GM18519 (cell line): Measurements from ENCODE around the gene PLA2G7.
"Not testable (repeated sequence)": the region's sequence is repeated elsewhere in the genome, so short reads cannot be mapped to it uniquely, and the experiment has no call there.

ENCODE experiments used
- ATAC-seq: cut with Tn5 transposase; IDR thresholded peaks from one replicate; pipeline ENCODE4 v1.9.1; 2021; ENCODE audit warnings: mild to moderate bottlenecking, moderate library complexity; ENCODE audit not compliant: unreplicated experiment, low FRiP score

Gene PLA2G7

DNA sequence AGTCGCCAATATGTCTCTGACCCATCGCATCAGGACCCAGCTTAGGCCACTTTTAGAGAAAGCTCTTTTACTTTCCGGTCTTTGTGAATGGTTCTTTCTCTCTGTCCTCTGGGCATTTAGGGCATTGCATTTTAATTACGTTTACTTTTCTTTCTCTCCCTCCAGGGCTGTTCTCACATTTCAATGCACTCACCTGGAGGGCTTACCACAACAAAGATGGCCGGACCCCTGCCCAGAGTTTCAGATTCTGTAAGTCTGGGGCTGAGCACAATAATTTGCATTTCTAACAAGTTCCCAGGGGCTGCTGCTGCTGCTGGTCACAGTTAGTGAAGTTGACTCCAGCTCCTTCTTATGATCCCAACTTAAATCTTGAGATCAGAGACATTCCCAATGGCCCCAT lies 14.6 kb upstream of the PLA2G7 start:
- ATAC-seq, result no peak

- no peak for ATAC-seq
Measured at GRCh38 chr6:46748940-46749503, 13.8 kb upstream of the PLA2G7 start.

DNA sequence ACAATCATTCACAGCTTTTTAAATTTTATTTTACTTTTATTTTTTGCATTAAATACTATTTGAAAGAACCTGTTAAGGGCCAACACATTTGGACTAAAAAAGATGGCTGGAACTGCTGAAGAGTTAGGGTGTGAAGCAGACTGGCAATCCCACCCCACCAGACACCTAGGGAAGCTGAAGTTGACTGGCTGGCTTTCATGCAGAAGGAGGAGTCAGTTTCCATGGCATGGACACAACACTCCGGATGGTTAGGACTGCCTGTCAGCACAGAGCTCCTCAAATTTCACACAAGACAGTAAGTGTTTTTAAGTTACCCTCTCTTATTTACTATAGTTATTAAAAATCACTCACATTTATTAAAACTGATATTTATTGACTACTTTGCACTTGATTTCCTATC lies 11.5 kb upstream of the PLA2G7 start, which contains the start of gene ANKRD66:
Gene ANKRD66 (plus strand): TSS at position 238 of the 400 bp plus-strand sequence. CDS start 5,016 bp downstream, outside the sequence.
- no peak for ATAC-seq

DNA sequence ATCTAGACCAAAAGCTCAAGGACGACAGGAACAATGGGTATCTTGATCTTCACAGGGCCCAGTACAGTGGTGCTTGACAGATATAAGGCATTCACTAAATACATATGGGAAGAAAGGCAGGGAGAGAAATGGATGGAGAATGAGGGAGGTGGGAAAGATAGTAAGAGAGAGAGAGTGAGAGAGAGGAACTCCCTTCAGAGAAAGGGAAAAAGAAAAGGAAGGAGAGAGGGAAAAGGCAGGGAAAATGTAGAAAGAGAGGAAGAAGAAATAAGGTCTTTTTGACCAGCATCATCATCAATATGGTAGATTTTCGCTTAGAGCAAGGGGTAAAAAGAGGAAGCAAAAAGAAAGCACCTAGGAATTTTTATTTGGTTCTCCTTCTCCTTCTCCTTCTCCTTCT lies 10.8 kb upstream of the PLA2G7 start:
- no peak for ATAC-seq

- ATAC-seq, result not testable (repeated sequence)
Measured at GRCh38 chr6:46744159-46744725, 9.1 kb upstream of the PLA2G7 start.

GRCh38 chr6:46743425-46744158 lies 8.4 kb upstream of the PLA2G7 start:
- ATAC-seq, result no peak

DNA sequence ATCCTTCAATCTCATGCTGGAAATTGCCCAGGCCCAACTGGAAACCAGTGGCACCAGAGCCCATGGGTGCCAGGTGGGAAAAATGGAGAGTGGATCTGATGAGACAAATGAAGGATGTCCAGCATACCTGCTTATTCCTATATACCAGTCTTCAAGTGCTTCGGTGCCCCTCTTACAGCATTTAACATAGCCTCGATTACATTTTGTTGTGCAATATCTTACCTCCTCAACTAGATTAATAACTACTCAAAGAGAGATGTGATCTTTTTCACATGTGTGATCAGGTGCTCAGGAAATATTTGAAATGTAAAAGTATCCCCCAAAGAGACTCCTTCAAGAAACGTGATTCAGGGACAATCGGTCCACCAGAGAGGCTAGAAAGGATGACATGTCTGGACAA lies 6.7 kb upstream of the PLA2G7 start:
- ATAC-seq, result no peak

- ATAC-seq, result no peak
Measured at GRCh38 chr6:46741482-46741881, 6.3 kb upstream of the PLA2G7 start.

GRCh38 chr6:46736906-46737305 lies 1.7 kb upstream of the PLA2G7 start:
- ATAC-seq, result no peak

GRCh38 chr6:46735720-46736031 lies 501 bp upstream of the PLA2G7 start:
- no peak for ATAC-seq

GRCh38 chr6:46733341-46733801 lies 1.8 kb downstream of the PLA2G7 start:
- ATAC-seq, result no peak

- no peak for ATAC-seq
Measured at GRCh38 chr6:46730921-46731461, 4.2 kb downstream of the PLA2G7 start.

GRCh38 chr6:46729787-46730326 lies 5.3 kb downstream of the PLA2G7 start:
- ATAC-seq, result no peak

GRCh38 chr6:46720401-46720800 lies 14.8 kb downstream of the PLA2G7 start:
- no peak for ATAC-seq

- ATAC-seq, result no peak
Measured at GRCh38 chr6:46719099-46719498, 16.1 kb downstream of the PLA2G7 start.

- ATAC-seq, result no peak
Measured at GRCh38 chr6:46715141-46715540, 20.0 kb downstream of the PLA2G7 start.

DNA sequence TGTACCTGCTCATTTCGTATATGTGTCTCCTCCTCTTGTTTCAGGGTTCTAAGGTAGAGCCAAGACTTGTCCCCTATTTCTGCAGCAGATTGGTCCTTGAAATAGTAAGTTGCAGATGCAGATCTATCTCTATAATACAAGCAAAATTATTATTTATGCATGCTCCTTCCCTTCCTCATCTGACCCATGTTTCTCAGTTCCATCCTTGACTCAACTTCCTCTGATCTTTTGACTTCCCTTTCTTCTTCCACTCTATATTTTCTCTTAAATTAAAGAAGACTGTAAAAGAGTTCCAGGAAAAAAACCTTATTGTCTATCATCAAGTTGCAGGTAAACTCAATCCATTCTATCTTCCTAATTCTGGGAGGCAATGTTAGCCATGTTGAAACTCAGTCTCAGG lies 23.7 kb downstream of the PLA2G7 start:
- no peak for ATAC-seq

DNA sequence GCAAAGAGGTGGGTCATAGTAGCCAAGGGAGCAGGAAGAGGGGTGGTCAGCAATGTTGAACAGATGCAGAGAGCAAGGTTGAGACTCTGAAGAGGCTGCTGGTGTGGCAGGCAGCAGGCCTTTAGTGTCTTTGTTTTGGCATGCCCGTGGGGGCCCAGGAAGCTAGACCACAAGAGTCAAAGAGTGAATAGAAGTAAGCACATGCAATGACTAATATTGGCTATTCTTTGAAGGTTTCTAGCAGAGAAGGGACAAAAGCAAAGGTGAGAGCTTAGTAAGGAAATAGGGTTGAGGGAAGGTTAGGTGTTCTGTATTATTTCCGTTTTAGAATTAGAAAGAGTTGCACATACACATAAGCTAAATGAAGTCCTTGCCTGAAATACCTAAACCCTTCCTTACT lies 28.7 kb downstream of the PLA2G7 start:
- no peak for ATAC-seq

GRCh38 chr6:46704562-46704961 lies 30.6 kb downstream of the PLA2G7 start:
- ATAC-seq, result no peak

DNA sequence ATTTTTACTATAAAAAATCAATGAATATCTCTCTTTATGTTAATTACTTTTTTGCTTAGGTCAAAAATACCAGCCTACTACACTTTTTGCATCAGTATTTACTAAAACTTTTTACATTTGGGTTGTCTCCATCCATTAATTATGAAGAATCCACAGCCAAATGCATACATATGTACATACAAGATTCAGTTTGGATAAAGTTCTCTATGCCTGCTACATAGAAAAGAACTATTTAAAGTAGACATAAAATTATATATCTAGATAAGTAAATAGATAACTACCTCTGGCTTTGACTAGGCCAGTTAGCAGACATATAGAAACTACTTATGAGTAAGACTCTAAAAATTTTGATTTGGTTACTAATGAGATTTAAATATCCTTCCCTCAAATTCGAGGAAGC lies 35.2 kb downstream of the PLA2G7 start:
- no peak for ATAC-seq

DNA sequence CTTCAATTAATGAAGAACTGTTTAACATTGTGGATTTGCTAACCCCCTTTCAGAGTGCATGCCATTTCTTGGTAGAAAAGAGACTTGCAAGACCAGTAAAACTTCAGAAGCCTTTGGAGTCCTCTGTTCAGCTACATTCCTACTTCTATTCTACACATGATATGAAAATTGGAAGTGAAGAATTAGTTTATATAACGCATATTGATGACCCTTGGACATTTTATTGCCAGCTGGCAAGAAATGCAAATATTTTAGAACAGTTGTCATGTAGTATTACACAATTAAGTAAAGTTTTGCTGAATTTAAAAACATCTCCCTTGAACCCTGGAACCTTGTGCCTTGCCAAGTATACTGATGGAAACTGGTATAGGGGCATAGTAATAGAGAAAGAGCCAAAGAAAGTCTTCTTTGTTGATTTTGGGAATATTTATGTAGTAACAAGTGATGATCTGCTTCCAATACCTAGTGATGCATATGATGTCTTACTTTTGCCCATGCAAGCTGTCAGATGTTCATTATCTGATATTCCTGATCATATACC lies 44.2 kb downstream of the PLA2G7 start:
- no peak for ATAC-seq
